HCEC 1CT (cell line): ENCODE measurements around the gene LRRC75A.
"Not testable (repeated sequence)": the region's sequence is repeated elsewhere in the genome, so short reads cannot be mapped to it uniquely, and the experiment has no call there.

Experiments used
- DNase-seq: peaks from one replicate; pipeline ENCODE4 v3.0.0-alpha.2; 2017

Gene LRRC75A

GRCh38 chr17:16491703-16492612 is at the start of gene LRRC75A:
Gene LRRC75A, minus strand, starts transcription at chr17:16492193. Its CDS starts 203 bp downstream, at chr17:16491990.
- DNase-seq: peak; percentile 47

GRCh38 chr17:16537130-16537458 is 45.1 kb upstream of the LRRC75A start:
- DNase-seq: no peak

- no peak for DNase-seq
These were observed 42.2 kb upstream of the LRRC75A start for GRCh38 chr17:16534236-16534635.

GRCh38 chr17:16529906-16530305 is 37.9 kb upstream of the LRRC75A start:
- no peak for DNase-seq

GRCh38 chr17:16527298-16527697 is 35.3 kb upstream of the LRRC75A start:
- no peak for DNase-seq

- not testable (repeated sequence) for DNase-seq
These were observed 33.6 kb upstream of the LRRC75A start for GRCh38 chr17:16525556-16525955.

- DNase-seq: peak; percentile 84
These were observed 29.2 kb upstream of the LRRC75A start for GRCh38 chr17:16521070-16521727.

GRCh38 chr17:16519021-16519420 is 27.0 kb upstream of the LRRC75A start:
- no peak for DNase-seq

- no peak for DNase-seq
These were observed 25.5 kb upstream of the LRRC75A start for GRCh38 chr17:16517477-16517876.

GRCh38 chr17:16516594-16517051 is 24.6 kb upstream of the LRRC75A start:
- peak; percentile 48 for DNase-seq

GRCh38 chr17:16515933-16516332 is 23.9 kb upstream of the LRRC75A start:
- no peak for DNase-seq

- DNase-seq: no peak
These were observed 21.9 kb upstream of the LRRC75A start for GRCh38 chr17:16513873-16514272.

GRCh38 chr17:16512011-16512410 is 20.0 kb upstream of the LRRC75A start:
- no peak for DNase-seq

- no peak for DNase-seq
These were observed 19.6 kb upstream of the LRRC75A start for GRCh38 chr17:16511593-16511992.

- peak; percentile 31 for DNase-seq
These were observed 16.0 kb upstream of the LRRC75A start for GRCh38 chr17:16507918-16508533.

- DNase-seq: no peak
These were observed 14.2 kb upstream of the LRRC75A start for GRCh38 chr17:16506188-16506587.

GRCh38 chr17:16504984-16505383 is 13.0 kb upstream of the LRRC75A start:
- DNase-seq: no peak

- no peak for DNase-seq
These were observed 5.0 kb upstream of the LRRC75A start for GRCh38 chr17:16496820-16497489.

- no peak for DNase-seq
These were observed 4.2 kb upstream of the LRRC75A start for GRCh38 chr17:16495980-16496819.

GRCh38 chr17:16495561-16495960 is 3.6 kb upstream of the LRRC75A start:
- no peak for DNase-seq

GRCh38 chr17:16494059-16494458 is 2.1 kb upstream of the LRRC75A start:
- DNase-seq: no peak

- DNase-seq: no peak
These were observed 1.6 kb upstream of the LRRC75A start for GRCh38 chr17:16493531-16494046.
